ENCODE measurements around the gene CFAP141. TPM values are rescaled to one million over a fixed set of nuclear protein-coding genes. Genes with fewer than 3 reads are reported as not detected.

Gene CFAP141
- total and polyA plus RNA-seq, 5 donors = not detected

- Histone ChIP-seq H3K4me3 (ENCODE audit: low read length) (no peak overlapping the region), H3K4me1 (ENCODE audit: control insufficient read depth, insufficient read depth, low read length) (no peaks in the 10 kb centered on the region), H3K27me3 (ENCODE audit: control insufficient read depth, insufficient read depth) (no peaks in the 10 kb centered on the region), H3K27ac (ENCODE audit: low read length) (no peak overlapping the region), H3K9me3 (ENCODE audit: control insufficient read depth, low read length) (no peaks in the 10 kb centered on the region)
- no peak for ATAC-seq
- intact Hi-C loops (cut with DNase I) = loop anchor here in 1 of 4 donors (10.0 kb wide), 1 partner anchor 101 kb away; the partner anchor contains the start of genes AQP10 and ATP8B2
- DNase-seq = no peak
- WGBS = 49% methylated on average over 2 of the region's 2 CpGs
Measured at GRCh38 chr1:154223621-154224020, 17.5 kb upstream of the CFAP141 start.

GRCh38 chr1:154222918-154223317 lies 16.8 kb upstream of the CFAP141 start:
- H3K9me3 ChIP-seq (ENCODE audit: control insufficient read depth, low read length) = no peaks in the 10 kb centered on the region
- intact Hi-C loops (cut with DNase I) = loop anchor here in 1 of 4 donors (10.0 kb wide), 1 partner anchor 102 kb away; the partner anchor contains the start of genes AQP10 and ATP8B2
- DNase-seq = no peak
- no peak for ATAC-seq
- H3K4me1 ChIP-seq (ENCODE audit: control insufficient read depth, insufficient read depth, low read length) = no peaks in the 10 kb centered on the region
- no peak overlapping the region for H3K4me3 ChIP-seq (ENCODE audit: low read length)
- H3K27me3 ChIP-seq (ENCODE audit: control insufficient read depth, insufficient read depth) = no peaks in the 10 kb centered on the region
- no peak overlapping the region for H3K27ac ChIP-seq (ENCODE audit: low read length)
- WGBS = 68% methylated on average over 1 of the region's 1 CpG

DNA sequence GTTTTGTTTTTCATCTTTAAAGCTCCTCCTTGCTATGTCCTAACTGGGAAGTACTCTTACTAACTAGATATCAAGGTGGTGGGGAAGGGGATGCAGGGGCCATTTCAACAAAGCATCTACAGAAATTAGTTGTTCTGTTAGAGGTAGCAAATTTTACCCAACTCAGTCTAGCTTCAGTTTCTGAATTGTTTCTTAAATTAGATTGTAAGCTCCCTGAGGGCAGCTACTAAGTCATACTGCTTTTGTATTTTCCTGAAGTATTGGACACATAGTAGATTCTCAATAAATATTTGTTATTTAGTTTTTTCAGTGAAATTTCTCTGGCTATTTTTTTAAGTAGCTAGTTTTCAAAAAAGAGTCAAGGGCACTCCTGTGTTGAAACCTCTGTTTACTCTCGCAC lies 16.4 kb upstream of the CFAP141 start:
- intact Hi-C loops (cut with DNase I) = loop anchor here in 1 of 4 donors (10.0 kb wide), 1 partner anchor 102 kb away; the partner anchor contains the start of genes AQP10 and ATP8B2
- WGBS = 92% methylated on average over 1 of the region's 1 CpG

GRCh38 chr1:154221278-154222001 lies 15.3 kb upstream of the CFAP141 start:
- H3K4me3 ChIP-seq (ENCODE audit: low read length) = peak overlapping the region; percentile 96
- no peaks in the 10 kb centered on the region for H3K27me3 ChIP-seq (ENCODE audit: control insufficient read depth, insufficient read depth)
- under 1% methylated on average over 28 of the region's 28 CpGs for WGBS
- DNase-seq (peak; percentile 68 to 87 (median 85)), ATAC-seq (peak; percentile 61 to 65)
- no peaks in the 10 kb centered on the region for H3K4me1 ChIP-seq (ENCODE audit: control insufficient read depth, insufficient read depth, low read length)
- H3K27ac ChIP-seq (ENCODE audit: low read length) = peak overlapping the region; percentile 98
- intact Hi-C loops (cut with DNase I) = loop anchor here in 1 of 4 donors (10.0 kb wide), 1 partner anchor 103 kb away; the partner anchor contains the start of genes AQP10 and ATP8B2
- H3K9me3 ChIP-seq (ENCODE audit: control insufficient read depth, low read length) = no peaks in the 10 kb centered on the region

More for the DNA sequence above, 16.4 kb upstream of the CFAP141 start:
- DNase-seq (no peak), ATAC-seq (no peak)
- Histone ChIP-seq H3K4me1 (ENCODE audit: control insufficient read depth, insufficient read depth, low read length) (no peaks in the 10 kb centered on the region), H3K27ac (ENCODE audit: low read length) (no peak overlapping the region), H3K4me3 (ENCODE audit: low read length) (peak overlapping the region; percentile 25), H3K27me3 (ENCODE audit: control insufficient read depth, insufficient read depth) (no peaks in the 10 kb centered on the region), H3K9me3 (ENCODE audit: control insufficient read depth, low read length) (no peaks in the 10 kb centered on the region)

- H3K4me1 ChIP-seq (ENCODE audit: control insufficient read depth, insufficient read depth, low read length) = no peaks in the 10 kb centered on the region
- under 1% methylated on average over 30 of the region's 33 CpGs for WGBS
- no peaks in the 10 kb centered on the region for H3K9me3 ChIP-seq (ENCODE audit: control insufficient read depth, low read length)
- intact Hi-C loops (cut with DNase I) = loop anchor here in 1 of 4 donors (10.0 kb wide), 1 partner anchor 104 kb away; the partner anchor contains the start of genes AQP10 and ATP8B2
- H3K4me3 ChIP-seq (ENCODE audit: low read length) = peak overlapping the region; percentile 96
- peak overlapping the region; percentile 98 for H3K27ac ChIP-seq (ENCODE audit: low read length)
- DNase-seq (no peak), ATAC-seq (no peak)
- H3K27me3 ChIP-seq (ENCODE audit: control insufficient read depth, insufficient read depth) = no peaks in the 10 kb centered on the region
Measured at GRCh38 chr1:154220970-154221277, 14.8 kb upstream of the CFAP141 start.

GRCh38 chr1:154220071-154220969 lies 14.2 kb upstream of the CFAP141 start, which contains the start of gene UBAP2L:
TSS of gene UBAP2L (plus strand) at chr1:154220955. CDS start at chr1:154225124, 4,169 bp downstream.
- H3K9me3 ChIP-seq (ENCODE audit: control insufficient read depth, low read length) = no peaks in the 10 kb centered on the region
- DNase-seq (peak; percentile 100), ATAC-seq (peak; percentile 98 to 99)
- H3K4me3 ChIP-seq (ENCODE audit: low read length) = peak within 1 kb of the TSS; percentile 96
- WGBS = under 1% methylated on average over 73 of the region's 73 CpGs
- H3K4me1 ChIP-seq (ENCODE audit: control insufficient read depth, insufficient read depth, low read length) = no peaks in the 10 kb centered on the region
- no peaks in the 10 kb centered on the region for H3K27me3 ChIP-seq (ENCODE audit: control insufficient read depth, insufficient read depth)
- H3K27ac ChIP-seq (ENCODE audit: low read length) = peak within 1 kb of the TSS; percentile 99
- intact Hi-C loops (cut with DNase I) = loop anchor here in 1 of 4 donors (10.0 kb wide), 1 partner anchor 104 kb away; the partner anchor contains the start of genes AQP10 and ATP8B2

DNA sequence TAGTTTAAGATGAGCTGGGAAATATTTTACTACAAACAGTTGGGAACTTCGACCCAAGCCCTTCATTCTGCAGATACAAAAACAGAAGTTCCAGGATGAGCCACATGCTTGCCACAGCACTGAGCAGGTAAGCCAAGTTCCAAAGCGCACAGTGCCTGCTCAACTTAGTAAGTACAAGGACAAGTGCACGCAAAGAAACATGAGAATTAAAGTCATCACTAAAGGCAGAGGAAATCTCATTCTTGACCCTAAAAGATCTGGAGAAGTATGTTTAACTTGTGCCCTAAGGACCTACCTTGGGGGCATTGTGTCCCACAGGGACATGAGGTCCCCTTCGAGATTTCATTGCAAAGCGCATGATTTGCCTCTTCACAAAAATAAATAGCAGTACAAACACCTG lies 13.4 kb upstream of the CFAP141 start:
- 23% methylated on average over 5 of the region's 5 CpGs for WGBS
- Histone ChIP-seq H3K4me3 (ENCODE audit: low read length) (peak overlapping the region; percentile 81), H3K9me3 (ENCODE audit: control insufficient read depth, low read length) (no peaks in the 10 kb centered on the region), H3K27ac (ENCODE audit: low read length) (peak overlapping the region; percentile 69), H3K27me3 (ENCODE audit: control insufficient read depth, insufficient read depth) (no peaks in the 10 kb centered on the region), H3K4me1 (ENCODE audit: control insufficient read depth, insufficient read depth, low read length) (no peaks in the 10 kb centered on the region)
- DNase-seq (no peak), ATAC-seq (no peak)
- intact Hi-C loops (cut with DNase I) = no loop called here

DNA sequence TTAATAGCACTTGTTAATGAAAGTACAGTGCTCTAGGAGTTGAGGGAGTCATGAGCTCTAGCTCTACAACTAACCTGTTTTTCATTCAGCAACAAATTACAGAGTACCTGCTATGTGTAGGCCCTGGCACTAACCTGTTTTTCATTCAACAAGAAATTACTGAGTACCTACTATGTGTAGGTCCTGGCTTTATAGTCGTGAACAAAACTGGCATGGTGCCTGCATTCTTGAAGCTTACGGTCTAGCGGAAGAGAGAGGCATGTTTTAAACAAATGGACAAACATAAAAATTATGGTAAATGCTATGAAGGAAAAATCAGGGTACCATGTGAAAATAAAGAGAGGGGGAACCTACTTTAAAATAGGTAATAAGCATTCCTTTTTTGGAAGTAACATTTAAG lies 12.4 kb upstream of the CFAP141 start:
- no peak for DNase-seq
- Histone ChIP-seq H3K27ac (ENCODE audit: low read length) (no peak overlapping the region), H3K27me3 (ENCODE audit: control insufficient read depth, insufficient read depth) (no peaks in the 10 kb centered on the region), H3K4me1 (ENCODE audit: control insufficient read depth, insufficient read depth, low read length) (no peaks in the 10 kb centered on the region), H3K4me3 (ENCODE audit: low read length) (peak overlapping the region; percentile 81), H3K9me3 (ENCODE audit: control insufficient read depth, low read length) (no peaks in the 10 kb centered on the region)
- ATAC-seq = no peak
- intact Hi-C loops (cut with DNase I) = no loop called here
- 57% methylated on average over 3 of the region's 3 CpGs for WGBS

GRCh38 chr1:154213274-154213673 lies 7.1 kb upstream of the CFAP141 start:
- intact Hi-C loops (cut with DNase I) = no loop called here
- no peaks in the 10 kb centered on the region for H3K27me3 ChIP-seq (ENCODE audit: control insufficient read depth, insufficient read depth)
- DNase-seq (no peak), ATAC-seq (no peak)
- 86% methylated on average over 1 of the region's 1 CpG for WGBS
- H3K4me1 ChIP-seq (ENCODE audit: control insufficient read depth, insufficient read depth, low read length) = no peaks in the 10 kb centered on the region
- H3K4me3 ChIP-seq (ENCODE audit: low read length) = no peak overlapping the region
- no peak overlapping the region for H3K27ac ChIP-seq (ENCODE audit: low read length)
- H3K9me3 ChIP-seq (ENCODE audit: control insufficient read depth, low read length) = no peaks in the 10 kb centered on the region

DNA sequence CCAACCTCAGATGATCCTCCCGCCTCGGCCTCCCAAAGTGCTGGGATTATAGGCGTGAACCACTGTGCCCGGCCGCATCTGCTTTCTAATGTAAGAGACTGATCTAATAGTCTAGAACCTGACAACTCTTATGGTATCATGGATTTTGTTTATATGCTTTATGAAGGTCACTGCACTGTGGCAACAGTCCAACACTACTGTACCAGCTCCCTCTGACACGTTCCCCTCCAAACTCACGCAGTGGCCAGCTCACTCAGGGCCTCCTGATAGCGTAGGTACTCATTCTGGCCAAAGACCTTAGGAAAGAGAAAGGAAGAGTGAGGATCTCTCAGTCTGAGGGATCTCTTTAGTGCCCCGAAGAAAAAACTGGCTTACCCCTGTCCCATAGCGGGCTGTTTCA lies 6.0 kb upstream of the CFAP141 start:
- H3K4me1 ChIP-seq (ENCODE audit: control insufficient read depth, insufficient read depth, low read length) = no peaks in the 10 kb centered on the region
- H3K27me3 ChIP-seq (ENCODE audit: control insufficient read depth, insufficient read depth) = no peaks in the 10 kb centered on the region
- H3K4me3 ChIP-seq (ENCODE audit: low read length) = no peak overlapping the region
- DNase-seq (peak in 1 of 3 donors; percentile 55), ATAC-seq (peak; percentile 55 to 58)
- no peaks in the 10 kb centered on the region for H3K9me3 ChIP-seq (ENCODE audit: control insufficient read depth, low read length)
- intact Hi-C loops (cut with DNase I) = no loop called here
- 84% methylated on average over 10 of the region's 10 CpGs for WGBS
- peak overlapping the region; percentile 72 for H3K27ac ChIP-seq (ENCODE audit: low read length)

Data from right cardiac atrium (tissue), 5 donors.